Rectal smooth muscle tissue (tissue), 1 donor: Measurements from ENCODE around the gene GCC2.
A peak's percentile ranks its signal among the peaks of the same experiment; 100 is the strongest.
"Not testable (repeated sequence)": the region's sequence is repeated elsewhere in the genome, so short reads cannot be mapped to it uniquely, and the experiment has no call there.

ENCODE experiments used
- H3K27ac ChIP-seq: one replicate; pipeline ENCODE4 v1.7.0; 2013; ENCODE audit warnings: low read depth, low read length, inconsistent platforms
- H3K27me3 ChIP-seq: one replicate; pipeline ENCODE4 v1.7.0; 2013; ENCODE audit warnings: low read length; ENCODE audit not compliant: control insufficient read depth, insufficient read depth
- H3K36me3 ChIP-seq: one replicate; pipeline ENCODE4 v1.7.0; 2013; ENCODE audit warnings: low read length; ENCODE audit not compliant: control insufficient read depth, insufficient read depth
- H3K4me1 ChIP-seq: one replicate; pipeline ENCODE4 v1.7.0; 2013; ENCODE audit warnings: low read length; ENCODE audit not compliant: control insufficient read depth, insufficient read depth
- H3K4me3 ChIP-seq: one replicate; pipeline ENCODE4 v1.7.0; 2013; ENCODE audit warnings: low read length
- H3K9ac ChIP-seq: one replicate; pipeline ENCODE4 v1.7.0; 2013; ENCODE audit warnings: low read length

Gene GCC2

DNA sequence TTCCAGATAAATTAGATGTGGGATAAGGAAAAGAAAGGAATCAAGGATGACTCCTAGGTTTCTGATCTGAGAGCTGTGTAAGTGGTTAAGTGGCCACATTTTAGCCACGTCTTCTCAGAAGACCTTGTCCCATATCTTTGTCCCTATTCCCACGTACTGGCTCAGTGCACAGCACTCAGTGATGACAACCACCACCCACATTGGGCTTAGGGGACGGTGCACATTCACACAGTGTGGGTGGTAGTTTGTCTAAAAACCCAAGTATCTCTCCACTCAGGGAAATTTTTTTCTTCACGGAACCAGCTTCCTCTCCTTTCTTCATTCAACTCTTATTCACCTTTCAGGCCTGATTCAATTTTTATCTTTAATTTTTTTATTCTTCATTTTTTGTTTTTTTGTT is 30.6 kb upstream of the GCC2 start:
- Histone ChIP-seq H3K4me3 (no peak overlapping the region), H3K36me3 (no peaks in the 10 kb centered on the region), H3K9ac (no peak overlapping the region), H3K27ac (no peak overlapping the region), H3K4me1 (no peaks in the 10 kb centered on the region), H3K27me3 (no peaks in the 10 kb centered on the region)

DNA sequence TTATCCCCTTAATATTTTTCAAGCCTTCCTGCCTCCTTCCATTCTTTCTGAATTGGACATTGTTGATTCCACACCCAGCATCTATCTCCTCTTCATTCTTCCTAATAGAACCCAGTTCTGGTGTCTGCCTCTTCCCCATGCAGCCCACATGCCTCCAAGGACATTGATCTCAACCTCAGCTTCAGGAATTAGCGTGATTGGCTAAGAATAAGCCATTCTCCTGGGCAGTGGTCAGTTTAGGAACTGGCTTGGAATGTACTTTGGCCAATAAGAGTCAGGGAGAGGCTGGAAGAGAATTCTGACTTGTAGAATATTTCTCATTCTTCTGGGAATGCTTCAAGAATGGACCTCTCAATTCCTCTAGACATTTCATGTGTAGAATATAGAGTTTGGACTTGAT is 25.9 kb upstream of the GCC2 start:
- H3K4me1 ChIP-seq = no peaks in the 10 kb centered on the region
- no peak overlapping the region for H3K9ac ChIP-seq
- no peak overlapping the region for H3K4me3 ChIP-seq
- no peak overlapping the region for H3K27ac ChIP-seq
- no peaks in the 10 kb centered on the region for H3K36me3 ChIP-seq
- H3K27me3 ChIP-seq = no peaks in the 10 kb centered on the region

DNA sequence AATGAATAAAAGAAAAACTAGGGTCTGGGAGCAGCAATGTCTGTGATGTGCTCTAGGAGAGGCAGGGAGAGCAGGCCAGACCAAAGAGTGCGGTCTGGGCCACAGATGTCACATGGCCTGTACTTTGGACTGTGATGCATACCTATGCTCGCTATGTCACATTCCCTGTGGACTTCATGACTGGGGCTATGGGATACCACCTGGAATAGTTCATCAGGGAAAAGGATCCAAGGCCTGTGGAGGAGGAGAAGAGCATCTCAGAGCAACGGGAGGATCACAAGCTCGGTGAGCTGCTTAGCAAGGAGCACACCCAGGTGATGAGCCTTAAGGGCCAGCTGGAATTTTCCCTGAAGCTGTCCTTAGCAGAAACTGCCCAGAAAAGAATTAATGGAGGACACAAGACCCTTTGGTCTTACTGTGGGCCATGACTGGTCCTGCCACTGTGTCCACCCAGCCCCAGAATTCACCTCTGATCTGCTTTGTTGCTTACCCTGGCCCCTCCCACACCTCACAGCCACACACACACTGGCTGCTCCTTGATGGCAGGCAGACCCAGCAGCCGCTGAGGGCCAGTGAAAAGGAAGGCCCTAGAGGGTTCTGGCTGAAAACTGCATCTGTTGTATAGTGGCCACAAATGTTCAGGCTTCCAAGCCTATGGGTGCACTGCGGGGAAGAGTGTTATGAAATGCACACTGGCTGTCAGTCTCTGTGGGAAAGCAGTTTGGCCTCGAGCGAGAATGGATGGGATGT is 25.3 kb upstream of the GCC2 start:
- Histone ChIP-seq H3K9ac (no peak overlapping the region), H3K27ac (no peak overlapping the region), H3K4me3 (no peak overlapping the region), H3K36me3 (no peaks in the 10 kb centered on the region), H3K27me3 (no peaks in the 10 kb centered on the region), H3K4me1 (no peaks in the 10 kb centered on the region)

DNA sequence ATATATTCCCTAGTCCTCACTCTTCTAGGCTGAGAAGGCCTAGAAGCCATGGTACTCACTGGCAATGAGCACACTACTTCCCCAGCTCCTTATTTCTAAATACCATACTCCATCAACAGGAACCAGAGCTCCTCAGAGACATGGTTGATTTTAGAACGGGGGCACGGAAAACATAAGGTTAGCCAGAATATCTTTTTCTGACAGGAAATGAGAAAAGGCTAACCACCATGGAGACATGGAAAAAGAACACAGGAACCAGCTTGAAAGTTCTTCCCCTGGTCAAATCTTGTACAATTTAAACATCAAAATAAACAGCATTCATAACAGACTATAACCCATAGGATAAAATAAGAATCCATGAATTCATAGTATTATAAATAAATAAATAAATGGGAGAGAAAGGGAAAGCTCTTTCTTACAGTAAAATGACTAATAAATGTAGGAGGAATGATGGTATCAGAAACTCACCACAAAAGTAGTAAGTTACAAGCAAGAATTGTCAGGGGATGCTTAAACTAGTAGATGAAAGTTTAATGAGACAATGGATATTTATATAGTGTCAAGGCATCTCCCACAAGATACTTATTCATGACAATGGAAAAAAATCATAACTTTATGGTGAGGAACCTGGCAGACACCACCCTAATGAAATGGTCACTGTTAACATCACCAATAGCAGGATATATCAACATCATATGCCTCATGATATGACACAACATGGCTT is 20.6 kb upstream of the GCC2 start:
- H3K4me3 ChIP-seq = no peak overlapping the region
- no peaks in the 10 kb centered on the region for H3K36me3 ChIP-seq
- H3K4me1 ChIP-seq = no peaks in the 10 kb centered on the region
- H3K9ac ChIP-seq = no peak overlapping the region
- H3K27me3 ChIP-seq = no peaks in the 10 kb centered on the region
- H3K27ac ChIP-seq = no peak overlapping the region

DNA sequence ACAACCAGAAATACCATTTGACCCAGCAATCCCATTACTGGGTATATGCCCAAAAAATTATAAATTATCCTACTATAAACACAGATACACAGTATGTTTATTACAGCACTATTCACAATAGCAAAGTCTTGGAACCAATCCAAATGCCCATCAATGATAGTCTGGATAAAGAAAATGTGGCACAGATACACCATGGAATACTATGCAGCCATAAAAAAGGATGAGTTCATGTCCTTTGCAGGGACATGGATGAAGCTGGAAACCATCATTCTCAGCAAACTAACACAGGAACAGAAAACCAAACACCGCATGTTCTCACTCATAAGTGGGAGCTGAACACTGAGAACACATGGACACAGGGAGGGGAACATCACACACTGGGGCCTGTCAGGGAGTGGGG is 13.4 kb upstream of the GCC2 start:
- H3K36me3 ChIP-seq, H3K9ac ChIP-seq, H3K27ac ChIP-seq, H3K4me3 ChIP-seq, H3K27me3 ChIP-seq, H3K4me1 ChIP-seq: not testable (repeated sequence)

DNA sequence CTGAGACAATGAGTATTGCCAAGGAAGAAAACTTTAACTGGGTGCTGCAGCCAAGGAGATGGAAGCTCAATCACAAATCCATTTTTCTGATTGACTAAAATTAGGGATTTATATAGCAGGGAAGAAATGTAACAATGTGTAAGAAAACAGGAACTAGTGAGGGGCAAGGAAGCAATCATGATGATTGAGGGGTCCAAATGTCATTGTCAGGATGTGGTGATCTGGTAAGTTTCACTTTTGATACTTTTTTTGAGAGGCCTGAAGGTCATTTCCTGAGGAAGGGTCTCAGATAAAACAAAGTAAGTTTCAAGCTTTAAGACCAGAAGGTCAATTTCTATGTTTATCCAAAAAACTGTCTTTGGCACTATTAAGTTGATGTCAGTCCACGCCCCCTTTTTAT is 12.0 kb upstream of the GCC2 start:
- Histone ChIP-seq H3K4me3 (no peak overlapping the region), H3K27me3 (no peaks in the 10 kb centered on the region), H3K36me3 (no peaks in the 10 kb centered on the region), H3K4me1 (no peaks in the 10 kb centered on the region), H3K9ac (no peak overlapping the region), H3K27ac (no peak overlapping the region)

DNA sequence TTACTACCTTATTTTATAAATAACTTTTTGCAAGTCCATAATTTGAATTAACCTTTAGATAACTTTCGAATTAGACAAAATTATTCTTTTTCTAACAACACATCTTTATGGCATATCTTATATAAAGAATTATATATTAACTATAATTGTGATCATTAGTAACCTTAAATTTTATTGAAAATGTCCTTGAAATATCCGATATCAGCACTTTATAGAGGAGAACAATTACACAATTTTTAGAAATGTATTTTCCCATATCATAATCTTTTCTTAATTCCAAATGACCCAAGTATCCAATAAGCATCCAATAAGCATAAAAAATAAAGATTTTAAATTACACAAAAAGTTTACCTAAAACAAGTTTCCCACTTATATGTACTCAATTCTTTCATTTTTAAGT is 7.3 kb upstream of the GCC2 start:
- no peak overlapping the region for H3K27ac ChIP-seq
- H3K4me3 ChIP-seq = no peak overlapping the region
- no peaks in the 10 kb centered on the region for H3K36me3 ChIP-seq
- H3K27me3 ChIP-seq = no peaks in the 10 kb centered on the region
- H3K9ac ChIP-seq = no peak overlapping the region
- H3K4me1 ChIP-seq = no peaks in the 10 kb centered on the region

DNA sequence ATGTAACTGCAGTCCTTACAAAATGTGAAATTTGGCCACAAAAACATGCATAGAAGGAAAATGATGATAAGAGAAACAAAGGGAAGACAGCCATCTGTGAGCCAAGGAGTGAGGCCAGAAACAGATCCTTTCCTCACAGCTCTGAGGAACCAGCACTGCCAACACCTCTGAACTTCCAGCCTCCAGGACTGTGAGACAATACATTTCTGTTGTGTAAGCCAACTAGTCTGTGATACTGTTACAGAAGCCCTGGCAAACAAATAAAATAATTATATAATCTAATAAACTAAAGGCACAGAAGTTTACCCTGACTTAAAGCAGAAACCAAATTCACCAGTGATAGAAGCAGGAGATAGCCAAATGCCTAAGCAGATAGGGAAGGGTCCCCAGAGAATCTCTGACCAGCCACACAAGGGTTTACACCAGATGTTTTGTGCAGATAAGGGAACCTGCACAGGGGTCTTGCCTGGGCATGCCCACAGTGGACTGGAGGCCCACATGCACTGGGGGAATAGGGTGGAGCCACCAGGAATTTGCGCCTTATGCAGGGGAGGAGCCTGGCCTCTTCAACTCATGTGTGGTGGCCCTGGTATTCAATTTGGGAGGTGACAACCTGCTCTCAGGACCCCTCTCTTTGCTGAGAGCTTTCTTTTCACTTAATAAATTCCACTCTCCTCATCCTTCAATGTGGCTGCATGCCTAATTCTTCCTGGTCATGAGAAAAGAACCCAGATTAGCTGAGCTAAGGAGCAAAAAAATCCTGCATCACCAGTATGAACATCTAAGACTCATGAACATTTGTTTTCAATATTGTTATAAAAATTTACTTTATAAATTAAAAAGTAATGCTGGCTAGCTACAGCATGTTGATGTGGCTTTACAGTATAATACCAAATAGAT is 3.8 kb upstream of the GCC2 start:
- Histone ChIP-seq H3K36me3 (no peaks in the 10 kb centered on the region), H3K4me3 (no peak overlapping the region), H3K4me1 (peaks cover 9% of the 10 kb centered on the region), H3K27me3 (no peaks in the 10 kb centered on the region), H3K9ac (no peak overlapping the region), H3K27ac (no peak overlapping the region)

DNA sequence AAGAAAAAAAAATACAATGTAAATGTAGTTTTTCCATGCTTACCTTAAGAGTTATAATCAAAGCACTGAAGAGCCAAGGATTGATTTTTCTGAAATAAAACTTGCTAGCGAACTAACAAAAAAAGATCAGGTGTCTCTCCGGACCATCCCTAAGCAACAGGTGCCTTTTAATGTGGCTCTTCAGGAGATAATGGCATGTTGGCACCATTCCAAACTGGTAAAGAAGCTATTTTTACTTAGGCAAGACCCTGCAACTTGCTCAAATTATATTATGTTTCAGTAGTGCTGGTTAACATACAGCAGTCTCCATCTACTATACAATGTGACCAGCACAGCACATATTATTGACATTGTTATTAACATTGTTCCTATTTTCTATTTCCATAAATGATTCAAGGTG is 2.3 kb upstream of the GCC2 start:
- H3K4me1 ChIP-seq = peaks cover 9% of the 10 kb centered on the region
- no peak overlapping the region for H3K9ac ChIP-seq
- H3K4me3 ChIP-seq = no peak overlapping the region
- H3K27ac ChIP-seq = no peak overlapping the region
- H3K27me3 ChIP-seq = no peaks in the 10 kb centered on the region
- H3K36me3 ChIP-seq = no peaks in the 10 kb centered on the region

DNA sequence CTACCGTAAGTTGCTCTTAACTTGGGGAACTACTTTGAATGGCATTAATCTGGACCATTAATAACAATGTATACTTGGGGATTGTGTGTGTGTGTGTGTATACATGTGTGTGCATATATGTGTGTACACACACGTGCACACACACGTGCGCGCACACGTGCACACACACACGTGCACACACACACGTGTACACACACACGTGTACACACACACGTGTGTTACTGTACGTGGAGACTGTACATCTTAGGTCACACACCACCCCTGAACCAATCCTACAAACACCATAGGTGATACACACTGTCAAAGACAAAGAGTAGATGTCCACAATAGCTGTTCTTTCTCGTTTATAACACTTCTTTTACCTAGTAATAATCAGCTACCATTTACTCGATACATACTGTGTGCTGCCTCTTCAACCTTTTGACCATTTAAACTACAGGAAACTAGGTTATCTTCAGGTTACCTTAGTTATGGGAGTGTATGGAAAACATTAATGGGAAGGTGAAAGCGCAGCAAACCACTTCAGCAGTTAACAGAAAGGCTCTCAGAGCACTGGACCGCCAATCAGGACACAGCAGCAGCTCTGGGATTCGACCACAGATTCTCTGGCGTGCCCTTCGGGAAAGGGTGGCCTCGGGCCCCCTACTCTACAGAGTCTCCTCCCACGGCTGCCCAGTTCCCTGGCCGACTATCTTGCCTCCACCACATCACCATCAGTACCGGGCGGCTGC is 894 bp upstream of the GCC2 start:
- H3K36me3 ChIP-seq = no peaks in the 10 kb centered on the region
- H3K4me3 ChIP-seq = peak overlapping the region; percentile 86
- peaks cover 9% of the 10 kb centered on the region for H3K4me1 ChIP-seq
- no peaks in the 10 kb centered on the region for H3K27me3 ChIP-seq
- peak overlapping the region; percentile 96 for H3K9ac ChIP-seq
- H3K27ac ChIP-seq = no peak overlapping the region

DNA sequence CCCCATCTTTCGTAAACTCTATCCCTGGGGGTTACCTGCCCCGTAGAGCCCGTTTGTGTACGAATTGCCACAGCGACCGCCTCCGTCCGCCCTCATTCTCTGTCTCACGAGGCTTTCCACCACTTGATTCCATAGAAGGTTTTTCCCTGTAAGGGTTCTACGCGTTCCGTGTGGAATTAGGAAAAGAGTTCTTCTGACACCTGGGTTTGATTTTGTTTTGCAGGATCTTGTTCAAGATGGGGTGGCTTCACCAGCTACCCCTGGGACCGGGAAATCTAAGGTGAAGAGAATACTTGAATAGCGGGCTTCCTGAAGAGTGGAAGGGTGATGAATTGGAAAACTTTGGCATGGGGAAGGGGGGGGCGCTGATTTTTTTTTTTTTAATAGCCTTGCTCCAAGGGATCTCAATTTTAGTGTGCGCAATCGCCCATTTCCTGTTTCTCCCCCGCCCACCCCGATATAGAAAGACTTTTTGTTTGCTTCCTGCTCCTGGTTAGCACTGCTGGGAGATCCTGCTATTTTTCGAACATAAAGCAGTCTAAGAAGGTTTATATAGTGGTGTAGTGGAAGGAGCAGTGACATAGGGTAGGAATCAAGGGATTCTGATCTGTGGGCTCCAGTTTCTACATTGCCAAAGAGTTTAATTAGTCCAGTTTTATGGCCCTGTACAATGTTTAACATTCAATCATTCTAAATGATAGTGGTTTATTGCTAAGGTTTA is 564 bp downstream of the GCC2 start:
- Histone ChIP-seq H3K36me3 (no peaks in the 10 kb centered on the region), H3K9ac (peak overlapping the region; percentile 96), H3K4me1 (peaks cover 9% of the 10 kb centered on the region), H3K27me3 (no peaks in the 10 kb centered on the region), H3K27ac (peak overlapping the region; percentile 88), H3K4me3 (peak overlapping the region; percentile 86)
